Lower lobe of right lung (tissue), 2 donors: Measurements from ENCODE around the gene CEP170B. TPM values are rescaled to one million over a fixed set of nuclear protein-coding genes. Genes with fewer than 3 reads are reported as not detected.
"Not testable (repeated sequence)": the region's sequence is repeated elsewhere in the genome, so short reads cannot be mapped to it uniquely, and the experiment has no call there.

Source experiments
- ATAC-seq, 2 donors: fragments of 200-7000 bp; cut with Tn5 transposase; one replicate each; pipeline ENCODE4 v1.9.1; 2020 to 2022; ENCODE audit warnings: mild to moderate bottlenecking in 2 of 2, moderate library complexity in 2 of 2
- DNase-seq: peaks from one replicate; pipeline ENCODE4 v3.0.0-alpha.2; 2020
- H3K27ac ChIP-seq: fragments of 200-600 bp; one replicate; pipeline ENCODE4 v1.8.0; 2022
- H3K27me3 ChIP-seq: fragments of 200-600 bp; one replicate; pipeline ENCODE4 v1.8.0; 2022; ENCODE audit warnings: low read depth
- H3K36me3 ChIP-seq: fragments of 200-600 bp; one replicate; pipeline ENCODE4 v1.8.0; 2022; ENCODE audit warnings: mild to moderate bottlenecking
- H3K4me1 ChIP-seq: fragments of 200-600 bp; one replicate; pipeline ENCODE4 v1.8.0; 2022
- H3K4me3 ChIP-seq: fragments of 200-600 bp; one replicate; pipeline ENCODE4 v1.8.0; 2022; ENCODE audit warnings: mild to moderate bottlenecking
- H3K9me3 ChIP-seq: fragments of 200-600 bp; one replicate; pipeline ENCODE4 v1.8.0; 2022
- intact Hi-C: fragments of 100-400 bp; cut with DNase I; formaldehyde crosslinking; loops from one replicate; pipeline ENCODE4 v1.11.0; 2022
- total RNA-seq: library from RNA; stranded (reverse); fragmentation: NEBNext Ultra II Directional; extraction: Animal tissue kit (Norgen Biotek cat#: 25700); gene quantifications from one replicate; pipeline ENCODE4 v1.2.1, GENCODE V29; 2021
- TF ChIP-seq, protein P1 (sequence below): fragments of 200-600 bp; IDR thresholded peaks from one replicate; pipeline ENCODE4 v1.8.0; 2022; ENCODE audit warnings: antibody characterized with exemption, mild to moderate bottlenecking
- donor health status: DM: no; HTN: yes; CAD: no; lungs with severe emphysema.

CEP170B gene
- total RNA-seq, 1 donor from 2014 or later, result 24.7 TPM

- Histone ChIP-seq H3K27me3 (peaks cover 10% of the 10 kb centered on the region), H3K27ac (no peak overlapping the region), H3K4me1 (peaks cover 4% of the 10 kb centered on the region), H3K4me3 (no peak overlapping the region), H3K36me3 (no peaks in the 10 kb centered on the region), H3K9me3 (no peaks in the 10 kb centered on the region)
- ATAC-seq, result no peak
- TF ChIP-seq, protein P1, sequence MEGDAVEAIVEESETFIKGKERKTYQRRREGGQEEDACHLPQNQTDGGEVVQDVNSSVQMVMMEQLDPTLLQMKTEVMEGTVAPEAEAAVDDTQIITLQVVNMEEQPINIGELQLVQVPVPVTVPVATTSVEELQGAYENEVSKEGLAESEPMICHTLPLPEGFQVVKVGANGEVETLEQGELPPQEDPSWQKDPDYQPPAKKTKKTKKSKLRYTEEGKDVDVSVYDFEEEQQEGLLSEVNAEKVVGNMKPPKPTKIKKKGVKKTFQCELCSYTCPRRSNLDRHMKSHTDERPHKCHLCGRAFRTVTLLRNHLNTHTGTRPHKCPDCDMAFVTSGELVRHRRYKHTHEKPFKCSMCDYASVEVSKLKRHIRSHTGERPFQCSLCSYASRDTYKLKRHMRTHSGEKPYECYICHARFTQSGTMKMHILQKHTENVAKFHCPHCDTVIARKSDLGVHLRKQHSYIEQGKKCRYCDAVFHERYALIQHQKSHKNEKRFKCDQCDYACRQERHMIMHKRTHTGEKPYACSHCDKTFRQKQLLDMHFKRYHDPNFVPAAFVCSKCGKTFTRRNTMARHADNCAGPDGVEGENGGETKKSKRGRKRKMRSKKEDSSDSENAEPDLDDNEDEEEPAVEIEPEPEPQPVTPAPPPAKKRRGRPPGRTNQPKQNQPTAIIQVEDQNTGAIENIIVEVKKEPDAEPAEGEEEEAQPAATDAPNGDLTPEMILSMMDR, result no peak
- no peak for DNase-seq
- intact Hi-C loops, result no loop called here
Observed at GRCh38 chr14:104900639-104901512, 35.8 kb downstream of the CEP170B start.

GRCh38 chr14:104903990-104904389, 38.9 kb downstream of the CEP170B start:
- Histone ChIP-seq H3K27me3 (peaks cover 10% of the 10 kb centered on the region), H3K4me1 (no peaks in the 10 kb centered on the region), H3K27ac (no peak overlapping the region), H3K9me3 (no peaks in the 10 kb centered on the region), H3K4me3 (no peak overlapping the region), H3K36me3 (no peaks in the 10 kb centered on the region)
- DNase-seq (no peak), ATAC-seq (no peak)
- TF ChIP-seq, protein P1, result no peak
- intact Hi-C loops, result no loop called here

GRCh38 chr14:104904650-104905578, 39.8 kb downstream of the CEP170B start:
- intact Hi-C loops, DNase-seq, H3K27me3 ChIP-seq, H3K36me3 ChIP-seq, H3K9me3 ChIP-seq, H3K4me3 ChIP-seq, H3K27ac ChIP-seq, H3K4me1 ChIP-seq, ATAC-seq: not testable (repeated sequence)

- H3K27me3 ChIP-seq, ATAC-seq, H3K9me3 ChIP-seq, H3K27ac ChIP-seq, H3K4me3 ChIP-seq, intact Hi-C loops, DNase-seq, H3K36me3 ChIP-seq, H3K4me1 ChIP-seq: not testable (repeated sequence)
Observed at GRCh38 chr14:104905579-104905933, 40.5 kb downstream of the CEP170B start.

DNA sequence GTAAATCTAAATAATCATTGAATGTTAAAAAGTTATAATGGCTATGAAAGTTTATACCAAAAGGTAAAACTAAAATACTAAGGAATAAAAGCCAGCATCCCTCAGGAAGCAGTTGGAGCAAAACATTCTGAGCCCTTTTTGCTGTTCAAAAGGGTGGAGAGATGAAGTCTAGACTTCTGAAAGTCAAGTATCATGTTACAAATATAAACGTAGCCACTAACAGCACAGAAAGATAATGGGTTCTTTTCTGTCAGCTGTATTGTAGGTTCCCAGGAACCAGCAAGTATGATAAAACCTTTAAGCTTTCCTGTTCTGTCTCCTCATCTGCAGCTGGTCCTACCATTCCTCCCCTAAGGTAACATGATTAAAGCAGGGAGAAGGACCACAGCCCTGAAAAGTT, 43.2 kb downstream of the CEP170B start:
- ATAC-seq, result no peak
- intact Hi-C loops, result no loop called here
- Histone ChIP-seq H3K36me3 (no peaks in the 10 kb centered on the region), H3K9me3 (peaks cover 9% of the 10 kb centered on the region), H3K27ac (no peak overlapping the region), H3K4me3 (no peak overlapping the region), H3K4me1 (no peaks in the 10 kb centered on the region), H3K27me3 (peaks cover 13% of the 10 kb centered on the region)
- TF ChIP-seq, protein P1, result no peak
- no peak for DNase-seq

- Histone ChIP-seq H3K4me1 (no peaks in the 10 kb centered on the region), H3K4me3 (no peak overlapping the region), H3K27me3 (peaks cover 3% of the 10 kb centered on the region), H3K27ac (no peak overlapping the region), H3K36me3 (no peaks in the 10 kb centered on the region), H3K9me3 (peaks cover 9% of the 10 kb centered on the region)
- intact Hi-C loops, result no loop called here
- no peak for ATAC-seq
- TF ChIP-seq, protein P1, result no peak
- DNase-seq, result no peak
Observed at GRCh38 chr14:104912053-104912452, 47.0 kb downstream of the CEP170B start.
